NCI-H345 (cell line): Measurements from ENCODE around the gene SCAANT1.
A peak's percentile ranks its signal among the peaks of the same experiment; 100 is the strongest.

Experiments used
- DNase-seq: peaks from one replicate; lab custom pipeline; 2025; lab: John Stamatoyannopoulos, UW

The SCAANT1 gene

DNA sequence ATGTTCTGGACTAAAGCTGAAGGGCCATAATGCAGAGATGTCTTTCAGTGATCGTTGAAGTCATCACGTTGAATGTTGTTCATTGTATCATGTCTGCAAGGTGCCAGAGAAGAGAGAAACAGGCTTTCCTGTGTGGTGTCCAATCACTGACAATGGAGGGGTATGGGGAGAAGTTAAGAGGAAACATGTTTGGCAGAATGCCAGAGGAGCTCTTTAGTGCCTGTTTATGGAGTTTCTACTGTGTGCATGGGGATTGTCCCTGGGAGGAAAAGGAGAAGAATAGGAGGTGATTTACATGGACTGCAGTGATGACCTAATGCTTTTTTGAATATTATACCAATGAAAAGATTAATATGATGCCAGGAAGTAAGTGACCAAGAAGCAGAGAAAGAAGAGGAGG, 11.7 kb downstream of the SCAANT1 start:
- peak; percentile 82 for DNase-seq

DNA sequence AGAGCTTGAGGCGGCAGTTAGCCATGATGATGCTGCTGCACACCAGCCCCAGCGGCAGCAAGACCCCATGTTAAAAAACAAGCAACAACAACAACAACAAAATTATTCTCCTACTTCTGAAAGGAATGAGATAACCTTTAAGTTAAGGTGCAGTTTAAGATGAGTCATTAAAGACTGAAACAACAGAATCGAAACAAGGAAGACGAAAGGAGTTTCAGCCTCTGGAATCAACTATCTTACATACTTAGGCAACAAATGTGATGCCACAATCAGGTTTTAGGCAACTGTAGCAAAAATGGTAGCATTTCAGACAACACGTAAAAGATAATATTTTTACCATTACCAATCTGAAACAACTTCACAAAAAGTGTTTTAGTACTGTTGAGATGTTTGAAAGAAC, 12.2 kb downstream of the SCAANT1 start:
- no peak for DNase-seq

DNA sequence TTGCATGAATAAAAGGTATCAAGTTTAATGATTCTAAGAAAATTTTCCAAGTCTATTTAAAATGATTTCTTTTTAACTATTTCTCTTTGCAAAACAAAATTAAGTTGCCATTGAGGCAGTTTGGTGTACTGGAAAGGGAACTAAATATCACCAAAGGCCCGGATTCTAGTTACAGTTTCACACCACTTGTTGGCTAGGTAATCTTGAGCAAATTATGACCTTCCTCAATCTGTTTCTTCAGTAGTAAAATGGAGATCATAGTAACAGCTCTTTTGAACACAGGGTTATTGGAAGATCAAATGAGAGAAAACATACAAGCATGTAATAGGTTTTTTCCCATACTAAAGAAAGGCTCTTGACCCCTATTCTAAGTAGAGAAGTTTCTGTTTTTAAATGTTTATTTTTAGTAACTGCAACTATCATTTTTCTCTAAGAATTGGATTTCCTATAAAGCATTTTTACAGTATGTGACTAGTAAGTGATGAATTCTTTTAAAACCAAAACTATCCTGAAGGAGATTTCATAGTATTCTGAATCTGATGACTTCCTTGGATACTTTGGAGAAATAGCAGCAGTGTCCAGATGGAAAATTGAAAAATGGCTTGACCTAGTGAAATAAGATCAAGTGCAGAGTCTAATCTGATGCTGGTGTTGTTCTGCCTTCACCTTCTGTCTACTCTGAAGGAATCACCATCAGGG, 15.7 kb downstream of the SCAANT1 start:
- DNase-seq, result no peak

DNA sequence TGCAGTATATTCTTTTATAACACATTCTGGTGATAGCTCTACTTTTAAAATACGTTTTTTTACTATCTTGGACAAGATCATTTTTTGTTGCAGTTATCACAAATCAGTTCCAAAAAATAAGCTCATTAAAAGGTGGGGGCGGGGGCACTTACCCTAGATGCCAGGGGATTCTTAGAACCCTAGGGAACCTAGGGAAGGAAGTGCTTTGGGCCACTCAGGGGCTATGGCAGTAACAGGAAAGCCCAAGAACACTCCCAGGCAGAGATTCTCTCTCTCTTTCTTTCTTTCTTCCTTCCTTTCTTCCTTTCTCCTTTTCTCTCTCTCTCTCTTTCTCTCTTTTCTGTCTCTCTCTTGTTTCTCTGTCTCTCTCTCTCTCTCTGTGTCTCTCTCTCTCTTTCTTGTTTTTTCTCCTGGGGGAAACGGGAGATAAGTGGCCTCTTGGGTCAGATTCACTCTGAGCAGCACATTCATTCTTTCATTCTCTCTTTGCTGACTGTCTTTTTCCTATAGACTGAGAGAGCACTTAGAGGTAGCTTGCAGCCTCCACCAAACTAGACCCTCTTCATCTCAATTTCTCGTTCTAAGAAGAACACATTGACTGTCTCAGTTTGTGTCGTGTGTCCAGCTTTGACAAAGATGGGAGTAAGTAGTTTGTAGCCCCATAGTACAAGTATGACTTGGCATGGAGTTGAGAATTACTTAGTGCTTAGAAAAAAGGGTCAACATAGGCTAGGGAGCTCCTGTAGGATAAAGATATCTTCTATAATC, 16.6 kb downstream of the SCAANT1 start:
- no peak for DNase-seq

- no peak for DNase-seq
These were observed 19.3 kb downstream of the SCAANT1 start for GRCh38 chr3:63892773-63893352.

DNA sequence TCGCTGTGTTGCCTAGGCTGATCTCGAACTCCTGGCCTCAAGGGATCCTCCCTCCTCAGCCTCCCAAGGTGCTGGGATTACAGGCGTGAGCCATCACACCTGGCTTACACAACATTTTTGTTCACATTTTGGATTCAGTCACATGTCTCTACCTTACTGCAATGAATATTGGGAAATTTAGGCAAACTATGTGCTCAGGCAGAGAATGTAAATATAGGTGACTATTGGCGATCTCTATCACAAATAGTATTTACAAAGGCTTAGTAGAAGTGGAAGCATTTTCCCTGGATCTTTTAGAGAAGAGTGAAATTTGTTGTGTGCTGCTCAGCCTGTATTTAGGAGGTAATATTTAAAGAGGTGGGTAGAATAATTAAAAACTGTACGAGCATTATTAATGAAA, 20.7 kb downstream of the SCAANT1 start:
- no peak for DNase-seq

DNA sequence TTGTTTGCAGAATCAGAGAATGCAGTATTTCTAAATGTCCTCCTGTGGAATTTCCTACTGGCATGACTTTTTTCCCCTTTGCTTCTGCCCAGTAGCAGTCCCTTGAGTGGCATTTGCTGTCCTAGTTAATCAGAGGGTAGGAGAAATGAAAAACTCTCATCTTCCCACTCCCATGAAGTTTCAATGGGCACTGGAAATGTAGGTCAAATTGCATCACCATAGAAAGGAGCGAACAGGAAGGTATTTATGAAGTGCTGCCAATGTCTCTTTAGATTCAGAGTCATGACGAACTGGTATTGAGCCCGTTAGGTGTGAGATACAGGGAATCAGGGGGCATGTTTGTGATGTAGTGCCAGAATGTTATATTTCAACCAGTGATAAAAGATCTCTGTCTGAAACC, 25.3 kb downstream of the SCAANT1 start:
- no peak for DNase-seq

GRCh38 chr3:63880653-63881052, 31.5 kb downstream of the SCAANT1 start:
- no peak for DNase-seq

- DNase-seq, result no peak
These were observed 33.7 kb downstream of the SCAANT1 start for GRCh38 chr3:63878394-63879060.

- no peak for DNase-seq
These were observed 34.3 kb downstream of the SCAANT1 start for GRCh38 chr3:63877737-63878393.

DNA sequence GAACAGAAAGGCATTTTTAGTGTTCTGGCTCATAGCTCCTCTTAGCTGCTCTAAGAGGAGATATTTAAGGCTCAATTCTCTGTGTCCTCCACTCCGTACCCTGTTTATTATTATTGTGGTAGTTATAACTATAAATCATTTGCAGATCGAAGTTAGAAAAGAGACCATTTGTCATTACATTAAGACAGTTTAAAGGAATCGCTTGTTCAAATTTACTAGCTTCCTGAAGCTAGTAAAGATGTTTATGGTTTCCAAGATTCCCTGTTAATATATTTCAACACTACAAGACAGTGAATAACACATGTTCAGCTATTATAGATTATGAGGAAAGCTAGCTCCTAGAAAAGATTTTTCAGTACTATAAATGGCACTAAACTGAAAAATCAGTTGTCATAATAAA, 35.9 kb downstream of the SCAANT1 start:
- no peak for DNase-seq

DNA sequence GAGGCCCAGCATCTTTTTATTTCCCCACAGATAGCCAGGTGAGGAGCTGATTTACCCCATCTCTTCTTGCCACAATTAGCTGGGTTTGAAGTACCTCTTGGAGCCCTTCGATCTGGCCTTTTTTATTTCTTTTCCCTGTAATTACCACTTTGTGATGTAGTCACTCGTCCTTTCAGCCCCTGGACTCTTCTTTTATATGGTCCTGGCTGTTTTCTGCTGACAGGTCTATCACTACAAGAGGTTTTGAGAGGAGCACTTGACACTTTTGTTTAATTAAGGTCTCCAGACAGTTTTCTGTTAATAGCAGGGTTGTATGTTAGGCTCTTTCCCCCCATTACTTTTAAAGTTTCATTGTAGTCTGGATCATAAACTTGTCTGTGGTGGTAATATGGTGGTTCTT, 36.7 kb downstream of the SCAANT1 start:
- DNase-seq, result no peak

DNA sequence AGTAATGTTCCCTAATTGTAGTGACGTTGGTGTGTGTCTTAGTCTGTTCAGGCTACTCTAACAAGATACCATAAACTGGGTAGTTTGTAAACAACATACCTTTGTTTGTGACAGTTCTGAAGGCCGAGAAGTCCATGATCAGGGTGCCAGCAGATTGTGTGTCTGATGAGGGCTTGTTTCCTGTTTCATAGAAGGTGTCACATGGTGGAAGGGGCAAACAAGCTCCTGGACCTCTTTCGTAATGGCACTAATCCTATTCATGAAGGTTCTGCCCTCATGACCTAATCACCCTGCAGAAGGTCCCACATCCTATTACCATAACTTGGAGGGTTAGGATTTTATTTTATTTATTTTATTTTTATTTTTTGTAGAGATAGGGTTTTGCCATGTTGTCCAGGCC, 37.4 kb downstream of the SCAANT1 start:
- DNase-seq, result no peak

DNA sequence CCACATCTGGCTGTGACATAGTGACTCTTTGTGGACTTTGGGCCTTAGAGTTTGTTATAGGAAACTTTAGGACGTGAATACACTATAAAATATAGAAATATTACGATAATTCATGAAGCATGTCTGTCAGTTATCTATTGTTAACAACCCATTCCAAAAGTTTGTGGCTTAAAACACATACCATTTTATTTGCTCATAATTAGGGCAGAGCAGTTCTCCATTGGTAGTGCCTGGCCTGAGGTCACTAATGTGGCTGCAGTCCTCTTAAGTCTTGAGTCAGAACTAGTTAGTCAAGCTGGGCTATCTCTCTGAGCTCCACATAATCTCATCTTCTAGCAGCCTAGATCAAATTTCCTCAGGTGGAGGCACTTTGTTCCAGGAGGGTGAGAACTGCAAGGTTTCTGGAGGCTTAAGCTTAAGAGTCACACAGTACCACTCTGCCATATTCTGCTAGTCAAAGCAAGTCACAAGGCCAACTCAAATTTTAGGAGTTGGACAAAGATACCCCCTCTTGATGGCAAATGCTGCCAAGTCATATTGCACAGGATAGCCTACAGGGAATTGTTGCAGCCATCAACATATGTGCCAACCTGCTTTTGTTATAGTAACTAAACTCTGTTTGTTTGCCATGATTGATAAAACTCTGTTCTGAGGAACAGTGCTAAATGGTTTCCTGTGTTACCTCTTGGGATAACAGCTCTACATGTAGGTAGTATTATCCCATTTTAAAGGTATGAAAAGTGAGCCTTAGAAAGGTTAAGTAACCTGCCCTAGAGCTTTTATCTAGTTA, 39.9 kb downstream of the SCAANT1 start:
- no peak for DNase-seq

- DNase-seq, result no peak
These were observed 41.6 kb downstream of the SCAANT1 start for GRCh38 chr3:63870615-63871005.

DNA sequence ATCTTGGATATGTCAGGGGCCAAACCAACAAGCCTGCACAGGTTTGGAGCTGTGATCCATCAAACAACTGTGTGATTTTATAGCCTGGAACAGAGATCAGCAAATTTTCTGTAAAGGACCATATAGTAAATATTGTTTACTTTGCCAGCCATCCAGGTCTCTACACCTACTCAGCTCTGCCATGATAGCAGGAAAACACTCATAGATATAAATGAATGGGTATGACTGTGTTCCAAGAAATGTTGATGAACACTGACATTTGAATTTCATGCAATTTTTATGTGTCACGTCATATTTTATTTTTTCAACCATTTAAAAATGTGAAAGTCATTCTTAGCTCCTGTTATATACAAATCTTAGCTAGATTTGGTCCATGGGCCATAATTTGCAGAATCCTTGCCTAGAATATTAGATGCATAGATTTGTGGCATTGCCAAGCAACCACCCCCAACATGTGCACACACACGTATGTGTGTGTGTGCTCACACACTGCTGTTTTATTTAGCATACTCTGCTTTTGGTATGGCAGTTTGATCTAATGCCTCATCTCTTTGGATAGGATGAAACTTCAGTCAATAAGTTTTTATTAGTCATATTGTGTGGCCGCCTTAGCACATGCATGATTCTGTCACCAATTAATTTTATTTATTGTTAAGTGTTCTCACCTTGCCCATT, 42.1 kb downstream of the SCAANT1 start:
- no peak for DNase-seq

GRCh38 chr3:63867225-63867624, 45.0 kb downstream of the SCAANT1 start:
- DNase-seq, result no peak

- no peak for DNase-seq
These were observed 47.2 kb downstream of the SCAANT1 start for GRCh38 chr3:63864965-63865327.

DNA sequence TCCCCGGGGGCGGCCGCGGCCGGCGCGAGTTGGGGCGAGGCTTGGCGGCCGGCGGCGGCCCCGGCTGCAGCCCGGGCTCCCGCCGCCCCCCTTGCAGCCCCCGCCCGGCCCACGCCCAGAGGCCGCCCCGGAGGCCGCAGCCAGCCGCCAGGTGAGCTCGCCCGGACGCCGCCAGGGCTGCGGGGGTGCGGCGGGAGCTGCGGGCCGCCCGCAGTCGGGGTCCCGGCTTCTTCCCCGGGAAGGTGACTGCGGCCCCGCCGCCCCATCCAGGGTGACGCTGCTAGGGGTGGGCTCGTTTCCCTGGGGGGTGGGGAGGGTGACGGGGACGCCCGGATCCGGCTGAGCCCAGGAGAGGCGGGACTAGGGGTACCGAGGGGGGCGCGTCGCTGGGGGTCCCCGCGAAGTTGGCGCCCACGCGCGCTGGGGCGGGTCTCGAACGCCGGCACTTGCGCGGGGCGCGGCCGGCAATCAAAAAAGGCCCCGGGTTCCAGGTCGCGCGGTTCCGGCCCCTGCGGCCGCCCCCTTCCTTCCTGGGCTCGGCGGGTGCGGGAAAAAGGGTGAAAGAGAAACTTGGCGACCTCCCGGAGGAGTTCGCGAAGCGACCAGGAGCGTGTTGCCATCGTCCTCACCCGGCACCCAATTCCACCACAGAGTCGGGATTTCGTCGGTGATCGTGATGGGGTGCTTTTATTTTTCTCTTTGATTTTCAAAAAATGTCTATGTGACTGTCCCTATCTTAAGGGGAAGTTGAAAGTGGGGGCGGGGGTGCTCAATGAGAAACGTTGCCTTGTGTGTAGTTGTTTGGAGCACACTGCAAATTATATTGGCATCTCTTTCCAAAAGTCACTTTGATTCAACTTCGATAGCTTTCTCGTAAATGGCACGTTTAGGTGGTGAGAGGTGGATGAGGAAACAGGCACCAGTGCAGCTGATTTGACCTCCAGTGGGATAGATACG, 47.9 kb downstream of the SCAANT1 start:
- no peak for DNase-seq
